Right atrium auricular region (tissue), 2 donors: Measurements from ENCODE around the gene ADRM1. TPM values are rescaled to one million over a fixed set of nuclear protein-coding genes. Genes with fewer than 3 reads are reported as not detected.

Experiments
- DNase-seq: peaks from one replicate; pipeline ENCODE4 v3.0.0-alpha.2; 2019; ENCODE audit warnings: low spot score
- H3K27ac ChIP-seq, 2 donors: fragments of 200-600 bp; sonication (generic); 1 replicate in 1 of 2; 2 replicates in 1 of 2; pipeline ENCODE4 v1.5.1; 2016 to 2019
- H3K27me3 ChIP-seq, 2 donors: fragments of 200-600 bp; sonication (generic); one replicate each; pipeline versions ENCODE4 v1.5.1 to v1.6.0; 2017 to 2019
- H3K36me3 ChIP-seq: fragments of 200-600 bp; sonication (generic); one replicate; pipeline ENCODE4 v1.5.1; 2016
- H3K4me1 ChIP-seq, 2 donors: fragments of 200-600 bp; sonication (generic); one replicate each; pipeline versions ENCODE4 v1.5.1 to v1.6.0; 2017 to 2019
- H3K4me3 ChIP-seq, 2 donors: fragments of 200-600 bp; sonication (generic); 1 replicate in 1 of 2; 2 replicates in 1 of 2; pipeline ENCODE4 v1.5.1; 2017 to 2019; ENCODE audit warnings: mild to moderate bottlenecking in 1 of 2, moderate library complexity in 1 of 2
- H3K9me3 ChIP-seq, 2 donors: fragments of 200-600 bp; sonication (generic); one replicate each; pipeline ENCODE4 v1.5.1; 2019
- total RNA-seq, 2 donors: library from RNA; depleted of rRNA; stranded (reverse); fragments of >200 nt; gene quantifications; one replicate each; pipeline ENCODE4 v1.1.0, GENCODE V29; 2016
- TF ChIP-seq, protein P1 (sequence below), 2 donors: fragments of 200-600 bp; sonication (generic); IDR thresholded peaks; one replicate each; pipeline ENCODE4 v1.5.1; 2019; ENCODE audit warnings: antibody characterized with exemption in 2 of 2

ADRM1 gene
- total RNA-seq, 2 donors from 2014 or later = 95.9 to 128 TPM

DNA sequence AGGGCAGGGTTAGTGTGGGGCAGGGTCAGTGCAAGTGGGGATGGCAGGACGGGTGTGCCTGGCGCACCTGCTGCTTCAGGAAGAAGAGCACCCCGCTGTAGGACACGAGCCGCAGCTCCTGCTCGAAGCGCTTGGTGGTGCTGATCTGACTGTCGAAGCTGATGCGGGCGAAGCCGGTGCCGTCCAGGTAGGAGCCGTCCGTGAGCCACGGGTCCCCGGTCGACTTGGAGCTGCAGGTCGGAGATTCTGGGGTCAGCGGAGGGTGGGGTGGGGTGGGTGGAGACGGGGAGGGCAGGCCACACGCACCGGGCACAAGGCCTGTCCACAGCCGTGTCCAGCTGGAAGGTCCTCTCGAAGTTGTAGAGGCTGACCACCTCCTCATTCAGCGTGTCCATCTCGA is 10.2 kb downstream of the ADRM1 start:
- no peaks in the 10 kb centered on the region for H3K4me1 ChIP-seq
- no peaks in the 10 kb centered on the region for H3K9me3 ChIP-seq
- no peak overlapping the region for H3K27ac ChIP-seq
- no peaks in the 10 kb centered on the region for H3K27me3 ChIP-seq
- DNase-seq = no peak
- peaks cover 92% of the 10 kb centered on the region for H3K36me3 ChIP-seq
- TF ChIP-seq, protein P1, sequence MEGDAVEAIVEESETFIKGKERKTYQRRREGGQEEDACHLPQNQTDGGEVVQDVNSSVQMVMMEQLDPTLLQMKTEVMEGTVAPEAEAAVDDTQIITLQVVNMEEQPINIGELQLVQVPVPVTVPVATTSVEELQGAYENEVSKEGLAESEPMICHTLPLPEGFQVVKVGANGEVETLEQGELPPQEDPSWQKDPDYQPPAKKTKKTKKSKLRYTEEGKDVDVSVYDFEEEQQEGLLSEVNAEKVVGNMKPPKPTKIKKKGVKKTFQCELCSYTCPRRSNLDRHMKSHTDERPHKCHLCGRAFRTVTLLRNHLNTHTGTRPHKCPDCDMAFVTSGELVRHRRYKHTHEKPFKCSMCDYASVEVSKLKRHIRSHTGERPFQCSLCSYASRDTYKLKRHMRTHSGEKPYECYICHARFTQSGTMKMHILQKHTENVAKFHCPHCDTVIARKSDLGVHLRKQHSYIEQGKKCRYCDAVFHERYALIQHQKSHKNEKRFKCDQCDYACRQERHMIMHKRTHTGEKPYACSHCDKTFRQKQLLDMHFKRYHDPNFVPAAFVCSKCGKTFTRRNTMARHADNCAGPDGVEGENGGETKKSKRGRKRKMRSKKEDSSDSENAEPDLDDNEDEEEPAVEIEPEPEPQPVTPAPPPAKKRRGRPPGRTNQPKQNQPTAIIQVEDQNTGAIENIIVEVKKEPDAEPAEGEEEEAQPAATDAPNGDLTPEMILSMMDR (IDR thresholded peaks at IDR 0.05) = no peak
- no peak overlapping the region for H3K4me3 ChIP-seq

DNA sequence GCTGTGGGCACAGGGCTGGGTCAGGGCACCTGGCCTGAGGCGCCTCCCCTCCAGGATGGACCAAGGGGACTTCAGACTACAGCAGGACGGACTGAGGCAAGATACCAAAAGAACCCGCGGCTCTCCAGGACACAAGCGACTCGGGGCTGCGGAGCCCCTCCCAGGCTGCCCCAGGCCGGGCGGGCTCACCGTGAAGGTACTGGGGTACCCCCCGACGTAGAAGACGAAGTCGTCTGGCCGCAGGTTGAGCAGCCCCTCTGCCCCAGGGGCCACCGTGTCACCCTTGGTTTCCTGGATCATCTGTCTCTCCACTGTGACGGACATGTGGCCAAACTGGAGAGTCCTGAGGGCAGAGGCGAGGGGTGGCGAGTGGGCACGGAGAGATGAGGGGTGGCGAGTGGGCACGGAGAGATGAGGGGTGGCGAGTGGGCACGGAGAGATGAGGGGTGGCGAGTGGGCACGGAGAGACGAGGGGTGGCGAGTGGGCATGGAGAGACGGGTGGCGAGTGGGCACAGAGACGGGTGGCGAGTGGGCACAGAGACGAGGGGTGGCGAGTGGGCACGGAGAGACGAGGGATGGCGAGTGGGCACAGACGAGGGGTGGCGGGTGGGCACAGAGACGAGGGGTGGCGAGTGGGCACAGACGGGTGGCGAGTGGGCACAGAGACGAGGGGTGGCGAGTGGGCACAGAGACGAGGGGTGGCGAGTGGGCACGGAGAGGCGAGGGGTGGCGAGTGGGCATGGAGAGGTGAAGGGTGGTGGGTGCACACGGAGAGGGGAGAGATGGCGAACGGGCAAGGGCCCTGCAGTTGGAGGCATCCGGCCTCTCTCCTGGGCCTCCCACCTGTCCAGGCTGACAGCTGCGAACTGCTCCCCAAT is 10.9 kb downstream of the ADRM1 start:
- Histone ChIP-seq H3K36me3 (peaks cover 87% of the 10 kb centered on the region), H3K9me3 (no peaks in the 10 kb centered on the region), H3K27me3 (no peaks in the 10 kb centered on the region), H3K27ac (no peak overlapping the region), H3K4me1 (no peaks in the 10 kb centered on the region), H3K4me3 (no peak overlapping the region)
- TF ChIP-seq, protein P1 (IDR thresholded peaks at IDR 0.05) = no peak
- no peak for DNase-seq

DNA sequence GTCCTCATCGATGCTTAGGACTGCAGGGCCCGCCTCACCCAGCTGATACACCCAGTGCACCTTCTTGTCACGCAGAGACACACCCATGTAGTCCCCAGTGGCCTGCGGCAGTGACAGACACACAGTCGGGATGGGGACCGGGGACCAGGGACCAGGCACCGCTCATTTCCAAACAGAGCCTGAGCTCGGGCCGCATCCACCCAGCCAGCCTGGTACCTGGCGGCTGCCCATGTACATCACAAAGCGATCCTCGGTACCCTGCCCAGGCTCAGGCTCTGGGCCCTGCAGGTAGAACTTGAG is 11.5 kb downstream of the ADRM1 start:
- TF ChIP-seq, protein P1 (IDR thresholded peaks at IDR 0.05) = no peak
- Histone ChIP-seq H3K27me3 (no peaks in the 10 kb centered on the region), H3K36me3 (peaks cover 87% of the 10 kb centered on the region), H3K9me3 (no peaks in the 10 kb centered on the region), H3K27ac (no peak overlapping the region), H3K4me1 (no peaks in the 10 kb centered on the region), H3K4me3 (no peak overlapping the region)
- no peak for DNase-seq

DNA sequence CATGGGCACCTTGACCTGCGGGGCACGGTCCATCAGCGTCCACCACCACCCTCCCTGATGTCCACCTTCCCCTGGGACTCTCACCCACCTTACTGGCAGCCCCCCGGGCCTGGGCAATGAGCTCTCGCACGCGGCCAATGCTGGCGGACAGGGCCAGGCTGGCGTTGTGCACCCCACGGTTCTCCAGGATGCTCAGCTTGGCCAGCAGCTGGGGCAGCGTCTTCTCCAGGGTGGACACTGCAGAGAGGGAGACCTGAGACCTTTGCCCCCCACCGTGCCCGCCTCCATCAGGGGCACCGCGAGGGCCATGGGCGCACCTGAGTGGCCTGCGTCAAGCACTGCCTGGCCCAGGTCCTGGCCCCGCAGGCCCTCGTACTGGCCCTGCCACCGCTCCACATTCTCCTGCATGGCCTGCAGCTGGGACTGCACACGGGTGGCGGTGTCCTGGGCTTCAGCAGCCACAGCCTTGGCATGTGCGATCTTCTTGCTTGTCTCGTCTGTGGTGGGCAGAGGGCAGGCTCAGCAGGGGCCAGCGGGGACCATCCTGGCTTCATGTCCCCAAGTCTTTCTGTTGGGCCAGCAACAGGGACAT is 12.0 kb downstream of the ADRM1 start:
- TF ChIP-seq, protein P1 (IDR thresholded peaks at IDR 0.05) = no peak
- peaks cover 87% of the 10 kb centered on the region for H3K36me3 ChIP-seq
- H3K27me3 ChIP-seq = no peaks in the 10 kb centered on the region
- DNase-seq = no peak
- H3K4me3 ChIP-seq = no peak overlapping the region
- no peak overlapping the region for H3K27ac ChIP-seq
- no peaks in the 10 kb centered on the region for H3K4me1 ChIP-seq
- no peaks in the 10 kb centered on the region for H3K9me3 ChIP-seq

DNA sequence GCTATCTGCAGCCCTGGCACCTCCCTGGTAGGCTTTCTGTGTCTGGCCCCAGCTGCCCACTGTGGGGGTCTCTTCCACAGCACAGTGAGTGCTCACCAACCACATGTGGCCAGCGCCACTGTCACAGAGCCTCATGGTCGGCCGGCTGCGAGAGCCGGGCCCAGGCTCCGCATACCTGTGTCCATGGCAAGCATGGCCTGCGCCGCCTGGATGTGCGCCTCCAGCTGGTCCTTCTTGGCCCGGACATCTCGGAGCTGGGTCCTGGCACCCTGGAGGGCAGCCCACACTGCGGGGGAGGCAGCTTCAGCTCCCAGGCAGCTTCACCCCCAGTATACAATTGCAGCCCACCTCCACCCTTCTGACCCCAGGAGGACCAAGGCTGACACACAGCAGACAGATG is 13.0 kb downstream of the ADRM1 start:
- TF ChIP-seq, protein P1 (IDR thresholded peaks at IDR 0.05) = no peak
- no peaks in the 10 kb centered on the region for H3K27me3 ChIP-seq
- peaks cover 86% of the 10 kb centered on the region for H3K36me3 ChIP-seq
- no peak overlapping the region for H3K4me3 ChIP-seq
- no peak overlapping the region for H3K27ac ChIP-seq
- H3K9me3 ChIP-seq = no peaks in the 10 kb centered on the region
- no peaks in the 10 kb centered on the region for H3K4me1 ChIP-seq
- no peak for DNase-seq
